HG03108 (cell line): Measurements from ENCODE around the gene PPARA.

Experiments used
- ATAC-seq: cut with Tn5 transposase; IDR thresholded peaks from one replicate; pipeline ENCODE4 v1.9.1; 2021; ENCODE audit warnings: moderate library complexity; ENCODE audit not compliant: unreplicated experiment

PPARA gene

GRCh38 chr22:46269564-46269963 is 119.2 kb downstream of the PPARA start:
- no peak for ATAC-seq

- no peak for ATAC-seq
These were observed 121.9 kb downstream of the PPARA start for GRCh38 chr22:46272196-46272595.

GRCh38 chr22:46272762-46273431 is 122.6 kb downstream of the PPARA start:
- no peak for ATAC-seq

GRCh38 chr22:46273432-46274148 is 123.3 kb downstream of the PPARA start:
- no peak for ATAC-seq

- no peak for ATAC-seq
These were observed 124.1 kb downstream of the PPARA start for GRCh38 chr22:46274381-46274780.

- ATAC-seq = no peak
These were observed 125.3 kb downstream of the PPARA start for GRCh38 chr22:46275455-46276122.

GRCh38 chr22:46276563-46276962 is 126.2 kb downstream of the PPARA start:
- ATAC-seq = no peak

- no peak for ATAC-seq
These were observed 128.6 kb downstream of the PPARA start for GRCh38 chr22:46278656-46279645.

GRCh38 chr22:46280063-46280817 is 129.9 kb downstream of the PPARA start:
- ATAC-seq = no peak

GRCh38 chr22:46280999-46281623 is 130.8 kb downstream of the PPARA start:
- ATAC-seq = peak; percentile 53

GRCh38 chr22:46281866-46282678 is 131.7 kb downstream of the PPARA start:
- no peak for ATAC-seq

GRCh38 chr22:46286006-46286405 is 135.7 kb downstream of the PPARA start:
- ATAC-seq = no peak

GRCh38 chr22:46286941-46287872 is 136.9 kb downstream of the PPARA start:
- ATAC-seq = no peak

GRCh38 chr22:46287873-46288751 is 137.8 kb downstream of the PPARA start:
- peak; percentile 77 for ATAC-seq

- ATAC-seq = no peak
These were observed 138.5 kb downstream of the PPARA start for GRCh38 chr22:46288846-46289243.

- no peak for ATAC-seq
These were observed 139.0 kb downstream of the PPARA start for GRCh38 chr22:46289244-46289891.
